ENCODE results near the gene OMD.

DNA sequence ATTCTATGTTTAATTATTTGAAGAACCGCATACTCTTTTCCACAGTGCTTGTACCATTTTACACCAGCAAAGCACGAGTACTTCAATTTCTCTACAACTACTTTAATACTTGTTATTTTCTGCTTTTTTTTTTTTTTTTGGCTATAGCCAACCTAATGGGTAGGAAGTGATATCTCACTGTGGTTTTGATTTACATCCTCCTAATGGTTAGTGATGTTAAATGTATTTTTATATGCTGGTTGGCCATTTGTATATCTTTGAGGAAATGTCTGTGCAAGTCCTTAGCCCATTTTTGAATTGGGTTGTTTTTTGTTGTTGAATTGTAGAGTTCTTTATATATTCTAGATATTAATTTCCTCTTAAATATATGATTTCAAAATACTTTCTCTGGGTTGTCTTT, 42.5 kb downstream of the OMD start:
- TF ChIP-seq, protein P1, sequence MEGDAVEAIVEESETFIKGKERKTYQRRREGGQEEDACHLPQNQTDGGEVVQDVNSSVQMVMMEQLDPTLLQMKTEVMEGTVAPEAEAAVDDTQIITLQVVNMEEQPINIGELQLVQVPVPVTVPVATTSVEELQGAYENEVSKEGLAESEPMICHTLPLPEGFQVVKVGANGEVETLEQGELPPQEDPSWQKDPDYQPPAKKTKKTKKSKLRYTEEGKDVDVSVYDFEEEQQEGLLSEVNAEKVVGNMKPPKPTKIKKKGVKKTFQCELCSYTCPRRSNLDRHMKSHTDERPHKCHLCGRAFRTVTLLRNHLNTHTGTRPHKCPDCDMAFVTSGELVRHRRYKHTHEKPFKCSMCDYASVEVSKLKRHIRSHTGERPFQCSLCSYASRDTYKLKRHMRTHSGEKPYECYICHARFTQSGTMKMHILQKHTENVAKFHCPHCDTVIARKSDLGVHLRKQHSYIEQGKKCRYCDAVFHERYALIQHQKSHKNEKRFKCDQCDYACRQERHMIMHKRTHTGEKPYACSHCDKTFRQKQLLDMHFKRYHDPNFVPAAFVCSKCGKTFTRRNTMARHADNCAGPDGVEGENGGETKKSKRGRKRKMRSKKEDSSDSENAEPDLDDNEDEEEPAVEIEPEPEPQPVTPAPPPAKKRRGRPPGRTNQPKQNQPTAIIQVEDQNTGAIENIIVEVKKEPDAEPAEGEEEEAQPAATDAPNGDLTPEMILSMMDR (IDR thresholded peaks at IDR 0.05; ENCODE audit: low read length): no peak
- TF ChIP-seq EZH2phosphoT487 (IDR thresholded peaks at IDR 0.05; ENCODE audit: low read length) (no peak), EZH2 (optimal IDR thresholded peaks at IDR 0.05; ENCODE audit: low read depth, low read length) (no peak)

Data from MM.1S (cell line).